ENCODE measurements around the gene MAMDC2.

MAMDC2 gene

GRCh38 chr9:70165006-70165602 is 121.5 kb downstream of the MAMDC2 start:
- H3K4me3 ChIP-seq (ENCODE audit: low read length) = no peak overlapping the region

GRCh38 chr9:70168521-70168920 is 124.9 kb downstream of the MAMDC2 start:
- H3K9me3 ChIP-seq (replicated peaks; ENCODE audit: insufficient read depth, low read length) = no peaks in the 10 kb centered on the region
- TF ChIP-seq EZH2 (optimal IDR thresholded peaks at IDR 0.05; ENCODE audit: low read depth, low read length) (no peak), EZH2phosphoT487 (IDR thresholded peaks at IDR 0.05; ENCODE audit: low read length) (no peak), CTCF (IDR thresholded peaks at IDR 0.05; ENCODE audit: low read length) (no peak)
- no peak overlapping the region for H3K27ac ChIP-seq (ENCODE audit: low read length)
- no peak overlapping the region for H3K4me2 ChIP-seq (ENCODE audit: low read depth, low read length)
- no peaks in the 10 kb centered on the region for H3K36me3 ChIP-seq (replicated peaks; ENCODE audit: insufficient read depth, low read length)
- no peaks in the 10 kb centered on the region for H4K20me1 ChIP-seq (ENCODE audit: insufficient read depth, low read length)
- no peak overlapping the region for H3K4me3 ChIP-seq (ENCODE audit: low read length)
- H3K27me3 ChIP-seq (replicated peaks; ENCODE audit: insufficient read depth, low read length) = no peaks in the 10 kb centered on the region
- H2AFZ ChIP-seq (ENCODE audit: low read length) = no peak overlapping the region
- H3K9ac ChIP-seq (ENCODE audit: low read length) = no peak overlapping the region
- H3K9me2 ChIP-seq (replicated peaks; ENCODE audit: insufficient read depth, low read length) = no peaks in the 10 kb centered on the region
- no peaks in the 10 kb centered on the region for H3F3A ChIP-seq (ENCODE audit: insufficient read depth, low read length)
- H3K79me2 ChIP-seq (ENCODE audit: low read length) = no peaks in the 10 kb centered on the region
- DNase-seq = no peak
- no peaks in the 10 kb centered on the region for H3K4me1 ChIP-seq (ENCODE audit: low read length)

More at GRCh38 chr9:70165006-70165602, 121.5 kb downstream of the MAMDC2 start:
- Histone ChIP-seq H3K36me3 (replicated peaks; ENCODE audit: insufficient read depth, low read length) (no peaks in the 10 kb centered on the region), H2AFZ (ENCODE audit: low read length) (no peak overlapping the region), H3K9me3 (replicated peaks; ENCODE audit: insufficient read depth, low read length) (no peaks in the 10 kb centered on the region), H3K79me2 (ENCODE audit: low read length) (no peaks in the 10 kb centered on the region), H3K4me1 (ENCODE audit: low read length) (no peaks in the 10 kb centered on the region), H3K27me3 (replicated peaks; ENCODE audit: insufficient read depth, low read length) (no peaks in the 10 kb centered on the region), H3K9me2 (replicated peaks; ENCODE audit: insufficient read depth, low read length) (no peaks in the 10 kb centered on the region), H3K4me2 (ENCODE audit: low read depth, low read length) (no peak overlapping the region), H3F3A (ENCODE audit: insufficient read depth, low read length) (no peaks in the 10 kb centered on the region), H4K20me1 (ENCODE audit: insufficient read depth, low read length) (no peaks in the 10 kb centered on the region), H3K27ac (ENCODE audit: low read length) (no peak overlapping the region), H3K9ac (ENCODE audit: low read length) (no peak overlapping the region)
- no peak for TF ChIP-seq EZH2 (optimal IDR thresholded peaks at IDR 0.05; ENCODE audit: low read depth, low read length)
- TF ChIP-seq CTCF (IDR thresholded peaks at IDR 0.05; ENCODE audit: low read length) = no peak
- TF ChIP-seq EZH2phosphoT487 (IDR thresholded peaks at IDR 0.05; ENCODE audit: low read length) = no peak
- no peak for DNase-seq

- no peaks in the 10 kb centered on the region for H3K36me3 ChIP-seq (replicated peaks; ENCODE audit: insufficient read depth, low read length)
- no peaks in the 10 kb centered on the region for H3K9me2 ChIP-seq (replicated peaks; ENCODE audit: insufficient read depth, low read length)
- no peaks in the 10 kb centered on the region for H3K79me2 ChIP-seq (ENCODE audit: low read length)
- no peak overlapping the region for H3K4me3 ChIP-seq (ENCODE audit: low read length)
- H4K20me1 ChIP-seq (ENCODE audit: insufficient read depth, low read length) = no peaks in the 10 kb centered on the region
- TF ChIP-seq EZH2 (optimal IDR thresholded peaks at IDR 0.05; ENCODE audit: low read depth, low read length) (no peak), EZH2phosphoT487 (IDR thresholded peaks at IDR 0.05; ENCODE audit: low read length) (no peak), CTCF (IDR thresholded peaks at IDR 0.05; ENCODE audit: low read length) (no peak)
- H3F3A ChIP-seq (ENCODE audit: insufficient read depth, low read length) = no peaks in the 10 kb centered on the region
- H3K4me1 ChIP-seq (ENCODE audit: low read length) = no peaks in the 10 kb centered on the region
- no peak overlapping the region for H3K4me2 ChIP-seq (ENCODE audit: low read depth, low read length)
- H3K9ac ChIP-seq (ENCODE audit: low read length) = no peak overlapping the region
- no peak overlapping the region for H3K27ac ChIP-seq (ENCODE audit: low read length)
- H2AFZ ChIP-seq (ENCODE audit: low read length) = no peak overlapping the region
- no peaks in the 10 kb centered on the region for H3K9me3 ChIP-seq (replicated peaks; ENCODE audit: insufficient read depth, low read length)
- H3K27me3 ChIP-seq (replicated peaks; ENCODE audit: insufficient read depth, low read length) = no peaks in the 10 kb centered on the region
- no peak for DNase-seq
These were observed 125.6 kb downstream of the MAMDC2 start for GRCh38 chr9:70169222-70169621.
